GM21423 (cell line): Measurements from ENCODE around the gene CCNB1.
A peak's percentile ranks its signal among the peaks of the same experiment; 100 is the strongest.
"Not testable (repeated sequence)": the region's sequence is repeated elsewhere in the genome, so short reads cannot be mapped to it uniquely, and the experiment has no call there.

Experiments used
- ATAC-seq: cut with Tn5 transposase; IDR thresholded peaks from one replicate; pipeline ENCODE4 v1.9.1; 2021; ENCODE audit warnings: mild to moderate bottlenecking, moderate library complexity; ENCODE audit not compliant: unreplicated experiment

CCNB1 gene

DNA sequence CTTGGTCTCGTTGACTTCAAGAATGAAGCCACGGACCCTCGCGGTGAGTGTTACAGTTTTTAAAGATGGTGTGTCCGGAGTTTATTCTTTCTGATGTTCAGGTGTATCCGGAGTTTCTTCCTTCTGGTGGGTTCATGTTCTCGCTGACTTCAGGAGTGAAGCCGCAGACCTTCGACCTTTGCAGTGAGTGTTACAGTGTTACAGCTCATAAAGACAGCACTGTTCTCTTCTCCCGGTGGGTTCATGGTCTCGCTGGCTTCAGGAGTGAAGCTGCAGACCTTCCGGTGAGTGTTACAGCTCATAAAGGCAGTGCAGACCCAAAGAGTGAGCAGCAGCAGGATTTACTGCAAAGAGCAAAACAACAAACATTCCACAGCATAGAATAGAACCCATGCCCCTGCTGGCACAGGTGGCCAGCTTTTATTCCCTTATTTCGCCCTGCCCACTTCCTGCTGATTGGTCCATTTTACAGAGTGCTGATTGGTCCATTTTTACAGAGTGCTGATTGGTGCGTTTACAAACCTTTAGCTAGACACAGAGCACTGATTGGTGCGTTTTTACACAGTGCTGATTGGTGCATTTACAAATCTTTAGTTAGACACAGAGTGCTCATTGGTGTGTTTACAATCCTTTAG, 14.8 kb downstream of the CCNB1 start:
- ATAC-seq = not testable (repeated sequence)

GRCh38 chr5:69184621-69185020, 17.7 kb downstream of the CCNB1 start:
- ATAC-seq = no peak

- ATAC-seq = no peak
These were observed 20.4 kb downstream of the CCNB1 start for GRCh38 chr5:69187342-69187741.

GRCh38 chr5:69188811-69189161, 21.8 kb downstream of the CCNB1 start:
- ATAC-seq = no peak

GRCh38 chr5:69189162-69190086, 22.5 kb downstream of the CCNB1 start, which contains the start of gene CENPH:
Gene CENPH (plus strand): TSS chr5:69189583. CDS start chr5:69189635, 52 bp downstream.
- peak; percentile 95 for ATAC-seq

DNA sequence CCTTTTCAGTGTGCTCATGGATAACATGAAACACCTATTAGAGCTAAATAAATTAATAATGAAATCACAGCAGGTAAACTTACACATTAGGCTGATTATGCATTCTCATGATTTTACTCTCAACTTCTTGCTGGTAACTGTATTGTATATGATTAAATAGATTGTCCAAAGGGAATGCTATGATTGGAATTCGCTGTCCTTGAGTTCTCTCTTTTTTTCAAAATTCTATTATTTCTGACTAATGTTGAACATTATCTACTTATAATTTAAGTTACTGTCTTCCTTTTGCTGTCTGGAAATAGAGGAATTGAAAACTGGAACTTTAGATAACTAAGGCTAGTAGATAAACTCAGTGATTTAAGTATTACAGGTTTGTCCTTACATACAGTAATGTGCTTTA, 35.5 kb downstream of the CCNB1 start:
- no peak for ATAC-seq

DNA sequence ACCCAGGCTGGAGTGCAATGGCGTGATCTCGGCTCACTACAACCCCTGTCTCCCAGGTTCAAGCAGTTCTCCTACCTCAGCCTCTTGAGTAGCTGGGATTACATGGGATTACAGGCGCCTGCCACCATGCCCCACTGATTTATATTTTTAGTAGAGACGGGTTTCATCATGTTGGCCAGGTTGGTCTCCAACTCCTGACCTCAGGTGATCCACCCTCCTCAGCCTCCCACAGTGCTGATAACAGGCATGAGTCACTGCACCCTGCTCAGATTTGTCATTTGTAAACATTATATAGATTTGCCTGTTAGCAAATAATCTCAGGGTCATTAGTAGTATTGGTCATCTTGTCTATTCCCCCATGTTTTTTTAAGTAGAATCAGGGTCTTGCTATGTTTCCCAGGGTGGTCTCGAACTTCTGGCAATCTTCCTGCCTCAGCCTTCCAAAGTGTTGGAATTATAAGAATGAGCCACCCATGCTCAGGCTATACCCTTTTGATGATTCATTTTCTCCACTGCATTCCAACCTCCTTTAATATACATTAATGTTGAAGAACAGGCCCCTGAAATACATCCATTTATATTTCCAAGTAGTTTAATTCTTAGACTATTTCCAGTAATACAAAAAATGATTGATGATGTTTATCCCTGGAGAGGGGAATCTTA, 39.7 kb downstream of the CCNB1 start:
- ATAC-seq = no peak

GRCh38 chr5:69209602-69210001, 42.7 kb downstream of the CCNB1 start:
- ATAC-seq = no peak

GRCh38 chr5:69211200-69211599, 44.2 kb downstream of the CCNB1 start:
- no peak for ATAC-seq

DNA sequence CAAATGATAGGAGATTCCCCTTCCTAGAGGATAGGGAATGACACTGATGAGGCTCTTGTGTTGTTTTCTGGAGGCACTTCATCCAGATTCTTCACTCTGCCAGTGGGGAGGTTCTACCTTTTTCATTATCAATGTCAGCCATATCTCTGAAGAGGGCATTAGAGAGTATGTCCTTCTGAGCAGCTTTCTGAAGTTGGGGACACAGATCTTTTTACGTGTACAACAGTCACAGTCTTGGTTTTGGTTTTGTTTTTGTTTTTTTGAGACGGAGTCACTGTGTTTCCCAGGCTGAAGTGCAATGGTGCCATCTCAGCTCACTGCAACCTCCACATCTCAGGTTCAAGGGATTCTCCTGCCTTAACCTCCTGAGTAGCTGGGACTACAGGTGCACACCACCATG, 45.1 kb downstream of the CCNB1 start:
- no peak for ATAC-seq

DNA sequence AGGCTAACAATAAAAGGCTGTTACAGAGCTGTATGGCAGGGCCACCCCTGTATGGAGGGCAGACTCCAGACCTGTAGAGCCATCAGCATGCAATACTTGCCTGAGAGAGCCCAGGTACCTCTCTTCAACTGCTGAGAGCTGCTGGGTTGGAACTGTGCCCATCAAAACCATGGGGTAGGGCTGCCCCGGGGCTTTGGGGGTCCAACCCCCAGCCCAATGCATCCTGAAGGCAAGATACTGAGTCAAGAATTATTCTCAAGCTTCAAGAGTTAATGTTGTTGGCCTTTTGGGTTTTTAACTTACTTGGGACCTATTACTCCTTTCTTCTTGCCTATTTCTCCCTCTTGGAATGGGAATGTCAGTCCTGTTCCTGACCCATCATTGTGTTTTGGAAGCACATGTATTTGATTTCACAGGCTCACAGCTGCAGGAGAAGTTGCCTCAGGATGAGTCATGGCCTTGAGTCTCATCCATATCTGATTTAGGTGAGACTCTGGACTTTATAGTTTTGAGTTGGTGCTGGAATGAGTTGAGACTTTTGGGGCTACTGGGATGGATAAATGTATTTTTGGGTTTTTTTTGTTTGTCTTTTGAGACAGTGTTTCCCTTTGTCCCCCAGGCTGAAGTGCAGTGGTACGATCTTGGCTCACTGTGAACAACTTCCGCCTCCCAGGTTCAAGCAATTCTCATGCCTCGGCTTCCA, 46.7 kb downstream of the CCNB1 start:
- ATAC-seq = no peak

- no peak for ATAC-seq
These were observed 50.2 kb downstream of the CCNB1 start for GRCh38 chr5:69217151-69217511.

DNA sequence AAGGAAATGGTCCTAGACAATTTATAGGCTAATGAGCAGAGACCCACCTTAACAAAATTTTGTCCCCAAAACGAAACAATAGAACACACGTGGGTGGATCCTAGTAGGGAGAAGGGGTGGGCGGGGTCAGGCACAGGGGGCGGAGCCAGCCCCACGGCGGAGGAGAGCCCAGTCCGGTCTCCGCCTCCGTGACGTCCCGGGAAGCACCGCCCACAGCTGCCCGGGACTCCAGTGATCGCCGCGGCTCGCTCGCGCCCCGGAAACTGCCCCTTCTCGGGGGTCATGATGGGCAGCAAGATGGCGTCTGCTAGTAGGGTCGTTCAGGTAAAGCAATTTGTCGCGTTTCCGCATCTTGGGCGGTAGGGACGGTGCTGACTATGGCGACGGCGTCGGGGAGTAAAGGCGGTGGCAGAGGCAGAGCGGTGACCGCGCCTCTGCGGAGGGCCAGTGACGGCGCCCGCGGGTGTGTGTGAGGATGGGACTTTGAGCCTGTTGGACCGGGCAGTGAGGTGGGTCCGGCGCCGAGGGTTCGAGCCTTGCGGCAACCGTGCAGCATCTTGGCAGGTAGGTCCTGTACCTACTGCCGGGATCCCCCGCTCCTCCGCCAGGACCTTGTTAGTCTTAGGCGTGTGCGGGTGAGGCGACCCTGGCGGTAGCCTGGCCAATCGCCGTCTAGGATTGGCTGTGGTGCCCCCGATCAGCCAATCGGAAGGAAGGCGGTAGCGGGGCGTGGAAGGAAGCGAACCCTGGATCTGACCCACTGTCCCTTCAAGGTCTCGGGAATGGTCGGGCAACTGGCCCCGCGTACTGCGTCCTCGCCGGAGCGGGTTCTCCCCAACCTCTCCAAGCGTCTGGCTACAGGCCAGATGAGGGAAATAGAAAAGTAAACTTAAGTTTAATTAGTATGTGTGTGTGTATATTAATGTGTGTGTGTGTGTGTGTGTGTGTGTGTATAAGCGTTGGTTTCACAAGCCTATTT, 50.9 kb downstream of the CCNB1 start:
- peak; percentile 92 for ATAC-seq

DNA sequence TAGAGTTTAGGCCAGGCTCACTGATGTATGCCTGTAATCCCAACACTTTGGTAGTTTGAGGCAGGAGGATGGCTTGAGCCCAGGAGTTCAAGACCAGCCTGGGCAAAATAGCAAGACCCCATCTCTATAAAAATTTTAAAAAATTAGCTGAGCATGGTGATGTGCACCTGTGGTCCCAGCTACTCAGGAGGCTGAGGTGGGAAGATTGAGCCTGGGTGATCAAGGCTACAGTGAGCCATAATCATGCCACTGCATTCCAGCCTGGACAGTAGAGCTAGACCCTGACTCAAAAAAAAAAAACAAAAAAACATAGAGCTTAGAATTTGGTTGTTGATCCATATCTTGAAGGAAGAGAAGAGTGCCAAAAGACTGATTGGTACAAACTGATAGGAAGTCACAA, 53.0 kb downstream of the CCNB1 start:
- no peak for ATAC-seq

GRCh38 chr5:69220371-69220770, 53.4 kb downstream of the CCNB1 start:
- ATAC-seq = not testable (repeated sequence)

- ATAC-seq = not testable (repeated sequence)
These were observed 53.9 kb downstream of the CCNB1 start for GRCh38 chr5:69220833-69221232.

GRCh38 chr5:69224520-69224919, 57.6 kb downstream of the CCNB1 start:
- no peak for ATAC-seq

- ATAC-seq = no peak
These were observed 58.9 kb downstream of the CCNB1 start for GRCh38 chr5:69225860-69226259.
